ENCODE data around the gene PNKD.

The PNKD gene, protein sequence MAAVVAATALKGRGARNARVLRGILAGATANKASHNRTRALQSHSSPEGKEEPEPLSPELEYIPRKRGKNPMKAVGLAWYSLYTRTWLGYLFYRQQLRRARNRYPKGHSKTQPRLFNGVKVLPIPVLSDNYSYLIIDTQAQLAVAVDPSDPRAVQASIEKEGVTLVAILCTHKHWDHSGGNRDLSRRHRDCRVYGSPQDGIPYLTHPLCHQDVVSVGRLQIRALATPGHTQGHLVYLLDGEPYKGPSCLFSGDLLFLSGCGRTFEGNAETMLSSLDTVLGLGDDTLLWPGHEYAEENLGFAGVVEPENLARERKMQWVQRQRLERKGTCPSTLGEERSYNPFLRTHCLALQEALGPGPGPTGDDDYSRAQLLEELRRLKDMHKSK

DNA sequence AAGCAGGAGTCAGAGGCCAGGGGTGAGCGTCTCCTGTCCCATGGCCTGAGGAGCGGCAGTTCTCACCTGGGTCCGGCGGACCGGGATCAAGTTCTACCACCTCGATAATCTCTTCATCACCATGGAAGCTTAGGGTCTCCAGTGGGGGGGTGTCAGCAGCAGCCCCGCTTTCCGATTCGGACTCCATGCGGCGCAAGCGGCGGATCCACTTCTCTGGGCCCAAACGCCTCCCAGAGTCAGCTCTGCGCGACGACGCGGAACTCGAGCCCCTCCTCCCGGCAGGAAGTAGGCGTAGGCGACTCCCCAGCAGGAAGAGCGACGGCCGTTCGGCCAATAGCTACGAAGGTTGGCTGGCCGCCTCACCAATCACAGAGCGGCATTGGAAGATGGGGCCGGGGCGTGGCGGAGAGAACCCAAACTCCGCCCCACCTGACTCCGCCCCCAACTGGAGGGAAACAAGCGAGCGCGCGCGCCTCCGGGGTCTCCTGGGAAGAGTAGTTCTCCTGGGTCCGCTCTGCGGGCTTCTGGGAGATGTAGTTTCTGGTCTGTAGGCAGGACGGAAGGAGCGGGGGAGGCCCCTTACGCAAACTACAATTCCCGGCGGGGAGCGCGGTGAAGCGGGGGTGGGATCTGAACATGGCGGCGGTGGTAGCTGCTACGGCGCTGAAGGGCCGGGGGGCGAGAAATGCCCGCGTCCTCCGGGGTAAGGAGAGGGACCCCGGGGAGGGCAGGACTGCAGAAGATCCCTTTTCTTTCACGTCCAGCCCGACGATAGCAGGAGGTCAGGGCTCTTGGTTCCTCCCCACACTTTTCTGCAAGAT lies at the start of gene PNKD, which contains the start of gene AAMP:
PNKD (plus strand) TSS at position 620 of the 821 bp plus-strand sequence; CDS start at position 637, 17 bp downstream.
AAMP (minus strand) TSS at position 238 of the 821 bp plus-strand sequence; CDS start at position 187, 51 bp downstream.
- peak; percentile 100 for DNase-seq (ENCODE audit: low read depth)

DNA sequence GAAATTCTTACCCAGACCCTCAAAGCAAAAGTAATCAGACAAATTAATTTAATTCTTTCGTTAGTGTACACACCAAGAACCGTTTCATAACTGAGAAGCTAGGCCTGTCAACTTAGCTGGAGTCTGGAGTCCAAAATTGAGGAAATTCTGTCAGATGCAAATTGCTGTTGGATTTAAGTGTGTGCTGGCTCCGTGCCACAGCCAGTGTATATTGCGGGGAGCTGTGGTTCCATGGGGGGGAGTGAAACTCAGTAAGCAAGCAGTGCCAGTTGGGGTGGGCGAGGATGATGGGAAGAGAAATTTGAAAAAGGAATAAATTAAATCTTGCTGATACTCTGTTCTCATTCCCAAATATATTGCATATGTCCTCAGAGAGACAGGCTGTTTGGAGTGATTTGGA lies 49.3 kb upstream of the PNKD start:
- no peak for DNase-seq (ENCODE audit: low read depth)

DNA sequence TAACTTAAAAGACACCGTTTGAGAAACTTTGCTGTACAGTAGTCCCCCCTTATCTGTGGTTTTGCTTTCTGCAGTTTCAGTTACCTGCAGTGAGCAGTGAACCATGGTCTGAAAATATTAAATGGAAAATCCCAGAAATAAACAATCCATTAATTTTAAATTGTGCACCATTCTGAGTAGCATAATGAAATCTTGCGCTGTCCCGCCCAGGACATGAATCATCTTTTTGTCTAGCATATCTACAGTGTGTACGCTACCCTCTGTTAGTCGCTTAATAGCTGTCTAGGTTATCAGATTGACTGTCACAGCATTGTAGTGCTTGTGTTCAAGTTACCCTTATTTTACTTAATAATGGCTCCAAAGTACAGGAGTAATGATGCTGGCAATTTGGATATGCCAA lies 47.3 kb upstream of the PNKD start:
- DNase-seq (ENCODE audit: low read depth): no peak

DNA sequence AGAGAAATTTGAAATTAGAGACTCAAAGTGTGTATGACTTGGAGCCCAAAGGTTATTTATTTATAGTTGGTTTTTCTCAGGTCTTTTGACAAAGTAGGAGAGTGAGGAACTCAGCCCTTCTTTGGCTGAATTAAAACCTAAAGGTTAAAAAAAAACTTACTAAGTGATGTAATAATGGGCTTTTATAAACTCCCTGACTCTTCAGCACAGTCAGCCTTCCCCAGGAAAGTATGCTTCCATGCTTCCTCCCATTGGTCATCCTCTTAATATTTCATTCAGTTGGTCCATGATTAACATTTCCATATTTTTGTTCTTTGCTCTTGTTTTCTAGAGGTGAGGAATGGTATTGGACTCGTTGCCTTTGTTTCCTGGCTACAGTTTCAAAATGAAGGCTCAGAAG lies 46.1 kb upstream of the PNKD start:
- DNase-seq (ENCODE audit: low read depth): no peak

DNA sequence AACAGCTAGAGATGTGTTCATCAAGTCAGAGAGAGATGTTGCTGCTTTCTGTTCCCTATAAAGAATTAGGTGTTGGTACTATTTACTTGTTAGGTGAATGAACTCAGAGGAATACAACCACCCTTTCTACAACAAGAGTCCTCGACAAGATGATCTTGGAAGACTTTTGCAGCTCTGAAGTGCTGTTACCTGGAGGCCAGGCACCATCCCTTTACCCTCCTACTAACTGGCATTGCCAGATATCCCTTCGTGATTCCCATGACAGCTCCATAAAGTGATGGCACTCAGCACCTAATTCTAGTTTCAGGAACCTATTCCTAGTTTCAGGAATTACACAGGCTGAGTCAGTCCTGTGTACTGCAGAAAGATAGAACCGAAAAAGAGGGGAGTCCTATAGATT lies 43.4 kb upstream of the PNKD start:
- no peak for DNase-seq (ENCODE audit: low read depth)

DNA sequence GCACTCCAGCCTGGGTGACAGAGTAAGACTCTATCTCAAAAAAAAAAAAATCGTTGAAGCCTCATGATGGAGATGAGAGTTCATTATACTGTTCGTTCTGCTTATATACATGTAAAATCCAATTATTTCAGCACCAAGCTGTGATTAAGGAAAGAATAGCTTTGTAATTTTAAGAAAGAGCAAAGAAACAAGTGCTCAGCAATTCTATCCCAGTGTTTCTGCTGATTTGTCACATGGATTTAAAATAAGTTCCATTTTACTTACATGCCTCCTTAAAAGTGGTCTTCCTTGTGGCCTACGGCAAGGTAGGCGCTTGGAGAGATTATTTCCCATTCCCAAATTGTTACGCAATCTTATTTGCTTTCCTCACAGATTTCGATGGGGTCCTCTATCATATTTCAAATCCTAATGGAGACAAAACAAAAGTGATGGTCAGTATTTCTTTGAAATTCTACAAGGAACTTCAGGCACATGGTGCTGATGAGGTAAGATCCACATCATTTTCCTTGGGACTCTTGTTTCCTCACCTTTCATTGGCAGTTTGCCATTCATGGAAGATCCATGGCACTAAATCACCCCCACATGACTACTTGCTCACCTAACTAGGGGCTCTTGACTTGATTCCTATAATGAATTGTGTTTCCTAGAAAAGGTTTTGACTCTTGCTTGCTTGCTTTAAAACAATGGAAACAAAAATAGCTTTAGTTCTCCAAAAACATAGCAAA lies 41.8 kb upstream of the PNKD start:
- DNase-seq (ENCODE audit: low read depth): no peak

DNA sequence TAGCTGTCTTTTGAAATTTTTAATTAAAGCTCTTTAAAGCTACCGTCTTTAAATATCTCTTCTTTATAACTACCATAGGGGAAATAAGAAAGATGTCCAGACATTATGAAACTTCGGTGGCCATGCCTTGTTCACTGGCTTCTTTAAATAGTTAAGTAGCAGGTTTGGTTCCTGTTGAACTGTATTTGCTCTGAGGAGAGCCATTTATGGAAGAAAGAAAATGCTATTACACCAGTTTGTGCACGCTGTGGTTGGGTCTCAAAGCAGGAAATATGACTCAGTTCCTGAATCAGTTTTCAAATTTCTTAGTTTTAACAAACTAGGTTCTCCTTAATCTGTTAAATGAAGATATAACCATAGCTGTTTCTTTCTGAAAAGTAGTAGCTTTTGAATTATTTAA lies 41.1 kb upstream of the PNKD start:
- peak; percentile 54 for DNase-seq (ENCODE audit: low read depth)

DNA sequence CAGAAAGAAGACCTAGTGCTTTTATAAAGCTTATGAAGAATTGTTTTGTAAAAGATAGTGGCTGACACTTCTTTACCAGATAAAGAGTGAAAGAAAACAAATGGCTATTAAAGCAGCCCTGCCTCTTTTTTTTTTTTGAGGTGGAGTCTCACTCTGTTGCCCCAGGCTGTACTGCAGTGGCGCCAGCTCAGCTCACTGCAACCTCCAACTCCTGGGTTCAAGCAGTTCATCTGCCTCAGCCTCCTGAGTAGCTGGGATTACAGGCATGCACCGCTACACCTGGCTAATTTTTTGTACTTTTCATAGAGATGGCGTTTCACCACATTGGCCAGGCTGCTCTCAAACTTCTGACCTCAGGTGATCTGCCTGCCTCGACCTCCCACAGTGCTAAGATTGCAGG lies 40.5 kb upstream of the PNKD start:
- no peak for DNase-seq (ENCODE audit: low read depth)

DNA sequence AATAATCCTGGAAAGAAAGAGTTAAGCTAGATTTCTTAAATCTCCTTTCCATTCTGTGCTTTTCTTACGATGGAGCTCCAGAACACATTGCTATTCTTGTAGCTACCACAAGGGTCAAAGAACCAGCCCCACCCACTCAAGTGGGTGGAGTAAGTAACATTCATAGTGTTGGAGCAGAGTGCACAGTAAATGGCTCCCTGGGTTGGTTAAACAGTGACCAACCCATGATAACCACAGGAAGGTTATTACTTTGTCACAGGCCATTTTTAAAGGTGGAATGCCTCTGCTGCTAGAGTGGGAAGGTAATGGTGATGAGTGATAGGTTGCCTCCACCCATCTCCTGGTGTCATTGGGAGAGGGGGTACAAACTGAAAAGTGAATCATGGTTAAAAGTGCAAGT lies 39.4 kb upstream of the PNKD start:
- DNase-seq (ENCODE audit: low read depth): no peak

DNA sequence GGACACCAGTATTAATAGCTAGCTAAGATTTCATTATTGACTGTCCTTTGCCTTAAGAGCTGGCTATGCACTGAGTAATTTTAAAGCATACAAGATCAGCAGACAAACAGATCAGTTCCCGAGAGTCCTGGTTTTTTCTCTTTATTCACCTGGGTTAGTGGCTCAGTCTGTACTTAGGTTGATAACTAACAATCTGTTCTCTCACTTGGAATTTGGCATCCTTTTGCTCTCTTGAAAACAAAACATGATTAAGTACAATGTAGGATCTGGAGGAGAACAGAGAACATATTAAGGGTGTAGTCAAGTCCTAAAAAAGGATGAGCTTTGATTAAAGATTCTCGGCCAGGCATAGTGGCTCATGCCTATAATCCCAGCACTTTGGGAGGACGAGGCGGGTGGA lies 36.8 kb upstream of the PNKD start:
- DNase-seq (ENCODE audit: low read depth): no peak

DNA sequence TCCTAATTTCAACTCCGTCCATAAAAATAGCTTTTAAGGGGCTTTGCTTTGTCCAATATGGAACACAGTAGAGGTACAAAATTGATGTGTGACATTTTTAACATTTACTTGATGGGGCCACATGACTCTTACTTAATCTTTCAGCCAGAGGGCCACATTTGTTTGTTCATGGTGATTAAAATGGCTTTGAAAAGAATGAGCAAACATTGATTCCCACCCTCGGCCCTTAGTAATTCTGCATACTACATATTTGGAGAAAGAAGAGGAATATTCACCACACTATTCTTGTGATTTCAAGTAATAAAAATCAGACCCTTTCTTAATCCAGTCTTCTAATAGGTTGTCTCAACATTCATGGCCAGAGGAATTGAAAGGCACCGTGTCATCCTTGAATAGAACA lies 35.8 kb upstream of the PNKD start:
- DNase-seq (ENCODE audit: low read depth): no peak

DNA sequence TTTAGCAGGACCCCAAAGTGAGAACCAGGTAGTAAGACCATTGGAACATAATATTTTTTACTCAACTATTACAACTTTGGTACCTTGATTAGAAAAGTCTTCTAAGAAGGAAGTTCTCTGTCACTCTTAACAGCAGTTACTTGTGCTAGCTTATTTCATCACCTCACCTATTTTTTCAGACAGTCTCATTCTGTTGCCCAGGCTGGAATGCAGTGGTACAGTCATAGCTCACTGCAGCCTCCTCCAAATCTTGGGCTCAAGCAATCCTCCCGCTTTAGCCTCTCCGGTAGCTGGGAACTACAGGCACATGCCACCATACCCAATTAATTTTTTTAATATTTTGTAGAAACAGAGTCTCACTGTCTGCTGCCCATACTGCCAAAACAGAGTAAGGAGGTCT lies 35.3 kb upstream of the PNKD start:
- no peak for DNase-seq (ENCODE audit: low read depth)

DNA sequence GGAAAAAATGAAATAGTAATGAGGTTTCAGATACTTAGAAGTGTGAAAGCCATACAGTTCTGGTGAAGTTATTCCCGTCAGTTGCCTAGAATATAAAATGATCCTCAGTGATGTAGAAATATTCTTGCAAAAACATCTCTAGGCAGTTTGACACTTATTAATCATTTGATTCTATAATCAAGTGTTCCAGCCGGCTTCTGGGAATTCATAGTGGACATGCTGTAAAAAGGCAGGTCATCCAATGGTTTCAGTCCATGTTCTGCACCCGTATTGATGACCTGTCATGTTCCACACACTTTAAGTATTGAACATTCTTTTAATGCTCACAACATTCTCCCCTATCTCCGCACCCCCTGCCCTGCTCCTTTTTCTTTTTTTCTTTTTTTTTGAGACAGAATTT lies 33.5 kb upstream of the PNKD start:
- no peak for DNase-seq (ENCODE audit: low read depth)

DNA sequence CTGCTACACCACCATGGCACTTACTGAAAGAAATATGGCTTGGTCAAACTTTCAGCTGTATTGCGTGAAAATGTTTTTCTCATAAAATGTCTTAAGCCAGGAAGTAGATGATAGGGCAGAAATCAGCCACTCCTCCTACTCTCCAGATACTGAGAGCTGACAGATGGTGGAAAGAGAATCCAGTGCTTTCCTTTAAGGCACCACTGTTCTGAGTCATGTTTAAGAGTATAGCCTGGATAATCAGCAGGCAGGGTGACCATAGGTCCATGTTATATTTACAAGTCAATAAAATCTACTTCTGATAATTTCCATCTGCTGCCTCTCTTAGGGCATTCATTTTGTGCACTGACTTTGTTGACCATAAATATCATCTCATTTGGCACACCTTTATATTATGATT lies 31.4 kb upstream of the PNKD start:
- DNase-seq (ENCODE audit: low read depth): no peak

DNA sequence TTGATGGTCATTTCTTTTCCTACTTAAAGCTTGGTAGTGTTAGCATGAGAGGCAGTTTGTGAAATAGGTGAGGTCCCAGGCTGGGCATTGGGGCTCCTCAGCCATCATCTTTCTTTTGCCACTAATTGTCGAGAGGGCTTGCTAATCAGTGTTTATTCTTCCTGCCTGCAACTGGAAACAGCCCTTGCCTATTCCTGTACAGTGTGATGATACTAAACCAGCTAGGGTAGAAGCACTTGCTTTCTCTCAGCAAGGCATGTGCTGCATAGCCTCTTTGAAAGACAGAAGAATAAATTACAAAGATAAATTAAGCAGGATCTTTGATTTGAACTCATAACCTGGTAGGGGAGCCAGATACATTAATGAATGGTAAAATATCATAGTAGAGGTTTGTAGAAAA lies 26.1 kb upstream of the PNKD start:
- no peak for DNase-seq (ENCODE audit: low read depth)

DNA sequence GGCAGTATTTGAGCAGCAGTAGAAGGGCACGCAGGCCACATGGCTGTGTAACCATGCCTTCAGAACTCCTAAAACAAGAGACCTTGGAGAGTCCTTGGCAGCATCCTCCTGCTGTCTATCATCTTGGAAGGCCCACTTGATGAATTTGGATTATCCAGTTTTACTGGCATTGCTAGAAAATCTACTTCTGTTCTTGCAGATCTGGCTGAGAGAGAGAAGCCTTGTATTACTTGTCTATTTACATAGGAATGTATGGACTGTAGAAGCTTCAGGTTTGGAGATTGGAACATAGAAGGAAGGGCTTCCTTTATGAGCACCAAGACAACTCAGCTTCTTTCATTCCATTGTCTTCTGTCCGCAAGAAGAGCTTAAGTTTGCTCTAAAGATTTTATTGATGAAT lies 25.7 kb upstream of the PNKD start:
- DNase-seq (ENCODE audit: low read depth): no peak

DNA sequence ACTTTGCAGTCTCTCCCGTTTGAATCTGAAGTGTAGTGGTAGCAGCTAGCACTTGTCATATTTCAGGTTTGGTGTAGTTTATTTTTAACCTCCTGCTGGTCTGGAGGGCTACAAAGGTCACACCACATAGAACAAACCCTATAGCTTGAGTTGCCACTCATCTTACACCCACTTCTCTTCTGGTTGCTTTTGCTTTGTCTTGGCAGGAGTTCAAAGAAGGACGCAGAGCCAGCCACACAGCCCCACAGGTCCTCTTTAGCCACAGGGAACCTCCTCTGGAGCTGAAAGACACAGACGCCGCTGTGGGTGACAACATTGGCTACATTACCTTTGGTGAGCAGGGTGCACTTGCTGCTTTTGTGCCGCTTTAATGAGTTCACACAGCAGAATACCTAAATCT lies 25.1 kb upstream of the PNKD start:
- DNase-seq (ENCODE audit: low read depth): no peak

DNA sequence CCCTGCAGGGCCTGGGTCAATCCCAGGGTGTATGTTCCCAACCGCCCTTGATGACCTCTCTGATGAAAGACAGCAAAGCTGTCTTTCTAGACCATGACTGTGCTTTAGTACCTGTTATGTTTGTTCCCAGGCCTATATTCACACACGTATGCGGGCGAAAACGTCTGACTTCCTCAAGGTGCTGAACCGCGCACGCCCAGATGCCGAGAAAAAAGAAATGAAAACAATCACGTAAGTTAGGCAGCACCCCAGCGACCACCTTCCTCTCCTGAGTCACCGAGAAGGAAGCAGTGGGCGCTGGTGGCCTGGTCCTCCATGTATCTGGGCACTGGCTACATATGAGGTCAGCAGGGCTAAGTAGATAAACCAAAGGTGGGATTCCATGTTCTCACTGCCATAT lies 20.6 kb upstream of the PNKD start:
- no peak for DNase-seq (ENCODE audit: low read depth)

DNA sequence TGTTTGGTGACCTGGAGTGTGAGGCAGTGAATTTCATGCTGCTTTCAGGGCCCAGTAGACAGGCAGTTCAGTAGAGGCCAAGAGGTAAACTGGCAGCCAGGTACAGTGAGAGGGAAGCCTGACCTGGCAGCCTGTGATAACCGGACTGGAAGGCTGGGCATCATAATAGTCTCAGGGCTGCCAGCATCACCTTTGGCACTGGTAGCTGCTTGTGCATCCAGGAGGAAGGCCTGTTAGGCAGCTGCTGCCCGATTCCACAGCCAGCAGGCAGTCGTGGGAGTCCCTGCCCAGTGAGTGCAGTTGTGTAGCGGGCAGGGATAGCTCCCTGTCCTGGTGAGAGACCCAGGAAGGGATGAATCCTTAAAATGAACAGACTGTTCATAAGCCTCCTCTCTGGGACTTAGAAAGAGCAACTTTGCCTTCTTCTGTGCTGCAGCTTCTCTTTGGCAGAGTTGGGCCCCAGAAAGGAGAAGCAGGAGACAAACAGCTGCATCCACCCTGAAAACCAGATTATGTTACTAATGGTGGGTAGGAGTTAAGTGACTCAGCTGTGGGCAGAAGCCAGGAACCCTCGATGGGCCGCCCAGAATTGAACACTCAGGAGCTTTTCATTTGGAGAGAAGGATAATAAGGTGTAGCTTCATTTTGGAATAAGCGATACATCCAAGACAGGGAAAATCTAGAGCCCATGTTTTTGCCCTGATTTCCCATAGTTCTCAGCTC lies 17.6 kb upstream of the PNKD start:
- DNase-seq (ENCODE audit: low read depth): no peak

DNA sequence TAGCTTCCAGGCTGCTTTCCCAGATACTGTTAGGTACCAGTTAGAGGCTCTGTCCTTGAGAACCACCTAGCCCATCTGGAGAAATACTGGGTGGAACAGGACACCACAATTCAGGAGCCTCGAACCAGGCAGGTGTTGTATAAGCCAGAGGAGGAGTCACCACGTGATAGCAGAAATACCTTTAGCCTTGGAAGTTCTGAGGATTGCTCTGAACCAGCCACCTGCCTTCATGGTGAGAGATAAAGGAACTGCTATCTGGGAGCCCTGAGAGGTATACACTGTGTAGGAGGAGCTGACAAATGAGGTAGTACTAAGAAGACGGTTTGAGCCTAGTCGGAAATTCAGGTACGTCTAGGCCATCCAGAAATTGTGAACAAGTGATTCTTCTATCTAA lies 17.1 kb upstream of the PNKD start:
- DNase-seq (ENCODE audit: low read depth): no peak

DNA sequence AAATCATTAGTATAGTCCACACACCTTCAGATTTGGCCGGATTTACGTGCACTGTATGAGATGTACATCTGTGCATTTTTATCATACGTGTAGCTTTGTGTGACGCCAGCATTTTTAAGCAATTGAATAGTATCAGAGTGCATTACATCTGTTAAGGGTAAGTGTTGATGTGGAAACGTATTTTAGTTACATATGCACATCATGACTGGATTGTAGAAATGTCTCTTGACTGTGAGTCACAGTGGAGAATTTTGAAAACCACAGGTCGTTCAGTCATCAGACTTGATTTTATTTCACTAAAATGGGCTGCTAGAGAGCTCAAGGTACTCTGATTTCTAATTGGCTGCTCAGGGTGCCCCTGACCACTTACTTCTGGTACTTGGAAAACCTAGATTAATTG lies 14.9 kb upstream of the PNKD start:
- DNase-seq (ENCODE audit: low read depth): no peak

Measured in GM04504 (cell line).